GM12872 (cell line): Measurements from ENCODE around the gene IL1RL2.

Experiments
- CTCF ChIP-seq: IDR thresholded peaks from 3 replicates; pipeline ENCODE4 v1.5.1; 2011; ENCODE audit warnings: low read depth, mild to moderate bottlenecking, low read length, moderate library complexity; ENCODE audit not compliant: insufficient read depth

IL1RL2 gene

GRCh38 chr2:102166189-102166845 is 20.5 kb upstream of the IL1RL2 start:
- no peak for TF ChIP-seq CTCF

DNA sequence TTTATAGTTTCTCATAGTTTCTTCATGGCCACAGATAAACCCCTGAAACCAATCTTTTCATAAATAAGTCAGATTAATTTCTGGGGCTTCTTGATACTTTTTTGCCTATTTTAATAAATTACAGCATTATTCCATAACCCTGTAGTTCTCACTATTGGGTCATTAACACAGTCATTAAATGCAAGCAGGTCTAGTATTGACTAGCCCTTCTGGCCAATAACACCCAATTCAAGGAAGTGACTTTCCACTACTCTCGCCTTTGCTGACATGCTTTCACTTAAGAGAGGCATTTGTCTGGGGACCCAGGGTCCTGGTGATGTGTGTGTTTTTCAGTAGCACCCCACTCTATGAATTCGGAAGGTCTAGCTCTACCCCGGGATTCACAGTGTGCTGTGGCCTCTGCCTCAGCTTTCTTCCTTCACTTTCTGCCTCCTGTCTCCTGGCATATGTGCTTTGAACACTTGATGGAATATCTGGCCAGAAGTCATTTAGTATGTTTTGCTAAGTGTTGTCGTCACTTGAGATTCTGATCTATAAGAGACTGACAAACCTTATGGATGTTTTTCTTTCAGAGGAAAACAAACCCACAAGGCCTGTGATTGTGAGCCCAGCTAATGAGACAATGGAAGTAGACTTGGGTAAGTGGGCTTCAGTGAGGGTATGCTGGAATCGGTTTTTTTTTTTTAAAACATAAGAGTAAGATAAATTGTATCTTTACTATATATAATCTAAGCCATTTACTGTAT is 18.6 kb upstream of the IL1RL2 start:
- TF ChIP-seq CTCF, result no peak

GRCh38 chr2:102171946-102172345 is 14.9 kb upstream of the IL1RL2 start:
- no peak for TF ChIP-seq CTCF

DNA sequence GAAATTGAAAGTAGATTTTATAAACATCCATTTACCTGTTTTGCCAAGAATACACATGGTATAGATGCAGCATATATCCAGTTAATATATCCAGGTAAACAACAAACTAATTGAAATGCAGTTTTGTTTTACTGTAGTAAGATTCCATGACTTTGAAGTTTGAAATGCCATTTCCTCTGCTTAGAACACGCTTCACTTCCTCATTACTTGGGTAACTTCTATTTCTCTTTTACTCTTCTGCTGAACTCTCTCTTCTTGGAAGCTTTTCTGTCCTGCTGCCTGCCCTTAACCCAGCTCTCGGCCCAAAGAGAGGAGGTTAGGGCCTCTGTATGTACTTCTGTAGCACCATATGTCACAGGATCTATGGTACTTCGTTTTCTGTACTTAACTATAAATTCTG is 14.1 kb upstream of the IL1RL2 start:
- no peak for TF ChIP-seq CTCF

DNA sequence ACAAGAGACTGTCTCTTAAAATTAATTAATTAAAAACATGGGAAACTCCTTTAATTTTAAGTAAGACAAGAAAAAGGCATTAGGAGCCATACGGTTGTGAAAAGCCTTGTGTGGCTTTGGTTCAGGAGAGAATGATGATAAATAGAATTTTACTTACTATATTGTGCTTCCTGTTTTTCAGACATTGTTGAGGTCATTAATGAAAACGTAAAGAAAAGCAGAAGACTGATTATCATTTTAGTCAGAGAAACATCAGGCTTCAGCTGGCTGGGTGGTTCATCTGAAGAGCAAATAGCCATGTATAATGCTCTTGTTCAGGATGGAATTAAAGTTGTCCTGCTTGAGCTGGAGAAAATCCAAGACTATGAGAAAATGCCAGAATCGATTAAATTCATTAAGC is 10.7 kb upstream of the IL1RL2 start:
- TF ChIP-seq CTCF, result no peak

GRCh38 chr2:102177814-102178478 is 8.9 kb upstream of the IL1RL2 start:
- no peak for TF ChIP-seq CTCF

DNA sequence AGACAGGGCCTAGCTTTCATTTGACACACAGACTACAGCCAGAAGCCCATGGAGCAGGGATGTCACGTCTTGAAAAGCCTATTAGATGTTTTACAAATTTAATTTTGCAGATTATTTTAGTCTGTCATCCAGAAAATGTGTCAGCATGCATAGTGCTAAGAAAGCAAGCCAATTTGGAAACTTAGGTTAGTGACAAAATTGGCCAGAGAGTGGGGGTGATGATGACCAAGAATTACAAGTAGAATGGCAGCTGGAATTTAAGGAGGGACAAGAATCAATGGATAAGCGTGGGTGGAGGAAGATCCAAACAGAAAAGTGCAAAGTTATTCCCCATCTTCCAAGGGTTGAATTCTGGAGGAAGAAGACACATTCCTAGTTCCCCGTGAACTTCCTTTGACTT is 7.8 kb upstream of the IL1RL2 start:
- no peak for TF ChIP-seq CTCF
